ENCODE results near the gene LPO. TPM values are rescaled to one million over a fixed set of nuclear protein-coding genes. Genes with fewer than 3 reads are reported as not detected.
A peak's percentile ranks its signal among the peaks of the same experiment; 100 is the strongest.

LPO gene
- total RNA-seq, 3 donors from 2014 or later: 0.18 TPM; not detected in 2

- H3K36me3 Mint-ChIP-seq (ENCODE audit: insufficient read depth): no peaks in the 10 kb centered on the region
- DNase-seq (no peak), ATAC-seq (no peak)
- H3K27me3 Mint-ChIP-seq (ENCODE audit: low read depth): peaks cover 3% of the 10 kb centered on the region
- H3K9me3 Mint-ChIP-seq: no peaks in the 10 kb centered on the region
- H3K4me1 Mint-ChIP-seq (ENCODE audit: low read depth): peaks cover 7% of the 10 kb centered on the region
- H3K4me3 Mint-ChIP-seq: no peak overlapping the region
Observed at GRCh38 chr17:58272367-58273280, 34.2 kb downstream of the LPO start.

DNA sequence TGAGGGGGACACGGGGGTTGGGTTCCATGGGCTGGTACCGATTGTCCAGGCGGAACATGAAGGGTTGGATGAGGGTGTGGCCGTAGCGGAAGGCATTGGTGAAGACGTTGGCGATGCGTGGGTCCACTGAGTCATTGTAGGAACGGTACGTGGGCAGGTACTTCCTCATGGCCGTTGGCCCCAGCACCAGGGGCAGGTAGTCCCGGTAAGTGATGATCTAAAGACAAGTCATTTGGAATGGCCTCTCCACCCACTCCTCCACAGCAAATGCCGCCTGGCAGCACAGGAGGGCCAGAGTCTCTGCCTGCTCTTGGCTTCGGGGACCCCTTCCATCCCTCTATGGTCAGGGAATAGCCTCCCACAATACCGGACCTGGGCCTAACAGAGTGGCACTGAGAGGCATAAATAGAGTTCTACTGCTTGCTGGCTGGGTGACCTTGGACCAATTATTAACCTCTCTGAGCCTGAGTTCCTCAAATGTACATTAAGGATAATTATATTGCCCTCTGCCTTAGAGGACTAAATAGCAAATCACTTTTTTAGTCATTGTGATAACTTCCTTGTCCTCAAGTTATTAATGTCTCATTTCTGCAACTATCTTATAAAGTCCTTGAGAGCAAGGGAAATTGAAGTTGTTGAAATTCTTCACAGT lies 35.2 kb downstream of the LPO start:
- no peaks in the 10 kb centered on the region for H3K9me3 Mint-ChIP-seq
- peaks cover 6% of the 10 kb centered on the region for H3K27me3 Mint-ChIP-seq (ENCODE audit: low read depth)
- DNase-seq (no peak), ATAC-seq (no peak)
- no peaks in the 10 kb centered on the region for H3K36me3 Mint-ChIP-seq (ENCODE audit: insufficient read depth)
- H3K4me3 Mint-ChIP-seq: no peak overlapping the region
- H3K4me1 Mint-ChIP-seq (ENCODE audit: low read depth): peaks cover 7% of the 10 kb centered on the region

DNA sequence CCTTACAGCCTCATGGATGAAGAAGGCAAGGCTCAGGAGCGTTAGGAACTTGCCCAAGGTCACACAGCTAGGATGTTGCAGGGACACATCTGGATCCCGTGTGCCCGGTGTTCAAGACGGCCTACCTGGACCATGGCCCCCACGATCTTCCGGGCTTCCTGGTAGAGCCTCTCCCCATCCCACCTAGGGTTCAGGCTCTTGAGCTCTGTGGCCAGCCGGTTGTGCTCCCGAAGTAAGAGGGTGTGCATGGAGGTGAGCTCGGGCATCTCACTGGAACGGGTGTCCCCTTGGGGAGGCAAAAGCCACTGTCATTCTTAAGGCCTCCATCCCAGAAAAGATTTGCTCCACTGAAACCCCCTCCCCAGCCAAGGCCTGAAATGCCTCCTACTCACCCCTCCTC lies 37.0 kb downstream of the LPO start:
- Mint-ChIP-seq H3K4me3 (no peak overlapping the region), H3K4me1 (ENCODE audit: low read depth) (peaks cover 7% of the 10 kb centered on the region), H3K27me3 (ENCODE audit: low read depth) (peaks cover 18% of the 10 kb centered on the region), H3K9me3 (no peaks in the 10 kb centered on the region), H3K36me3 (ENCODE audit: insufficient read depth) (no peaks in the 10 kb centered on the region)
- DNase-seq: no peak
- ATAC-seq: no peak

GRCh38 chr17:58276423-58276822 lies 38.0 kb downstream of the LPO start:
- Mint-ChIP-seq H3K9me3 (no peaks in the 10 kb centered on the region), H3K4me3 (no peak overlapping the region), H3K27me3 (ENCODE audit: low read depth) (peaks cover 18% of the 10 kb centered on the region), H3K4me1 (ENCODE audit: low read depth) (peaks cover 7% of the 10 kb centered on the region), H3K36me3 (ENCODE audit: insufficient read depth) (no peaks in the 10 kb centered on the region)
- ATAC-seq (no peak), DNase-seq (no peak)

DNA sequence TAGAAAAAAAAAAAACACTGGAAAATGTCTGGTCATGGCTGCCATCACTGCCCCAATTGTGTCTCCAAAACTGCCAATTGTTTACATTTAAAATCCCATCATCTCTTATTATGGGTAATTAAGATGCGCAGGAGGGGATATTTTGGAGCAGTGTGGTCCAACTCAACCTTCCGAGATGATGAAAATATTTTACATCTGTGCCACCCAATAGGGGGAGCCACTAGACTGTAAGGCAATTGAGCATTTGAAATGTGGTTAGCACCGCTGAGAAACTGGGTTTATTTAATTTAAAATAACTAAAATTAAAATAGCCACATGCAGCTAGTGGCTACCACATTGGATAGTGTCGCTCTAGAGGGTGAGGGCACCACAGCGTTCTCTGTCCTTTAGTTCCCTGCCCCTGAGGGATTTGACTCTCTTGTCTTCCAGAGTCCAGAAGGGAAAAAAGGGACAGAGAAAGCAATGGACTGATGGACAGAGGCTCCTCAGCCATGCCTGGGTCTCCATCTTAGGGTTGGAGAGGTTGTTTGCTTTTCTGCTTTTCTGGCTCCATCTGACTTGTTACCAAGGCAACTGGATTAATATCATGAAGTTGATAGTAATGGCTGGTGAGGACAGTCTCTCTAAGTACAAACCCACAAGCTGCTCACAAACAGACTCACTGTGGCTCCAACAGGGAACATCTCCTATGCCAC lies 38.9 kb downstream of the LPO start:
- H3K9me3 Mint-ChIP-seq: no peaks in the 10 kb centered on the region
- H3K36me3 Mint-ChIP-seq (ENCODE audit: insufficient read depth): no peaks in the 10 kb centered on the region
- ATAC-seq: peak in 1 of 2 donors; percentile 32
- H3K4me1 Mint-ChIP-seq (ENCODE audit: low read depth): peaks cover 7% of the 10 kb centered on the region
- no peak for DNase-seq
- peaks cover 18% of the 10 kb centered on the region for H3K27me3 Mint-ChIP-seq (ENCODE audit: low read depth)
- no peak overlapping the region for H3K4me3 Mint-ChIP-seq

GRCh38 chr17:58277802-58278595 lies 39.6 kb downstream of the LPO start:
- H3K9me3 Mint-ChIP-seq: no peaks in the 10 kb centered on the region
- H3K4me1 Mint-ChIP-seq (ENCODE audit: low read depth): peaks cover 7% of the 10 kb centered on the region
- no peak for ATAC-seq
- no peak for DNase-seq
- no peaks in the 10 kb centered on the region for H3K36me3 Mint-ChIP-seq (ENCODE audit: insufficient read depth)
- no peak overlapping the region for H3K4me3 Mint-ChIP-seq
- H3K27me3 Mint-ChIP-seq (ENCODE audit: low read depth): peaks cover 18% of the 10 kb centered on the region

GRCh38 chr17:58278661-58279015 lies 40.3 kb downstream of the LPO start:
- H3K4me1 Mint-ChIP-seq (ENCODE audit: low read depth): peaks cover 1% of the 10 kb centered on the region
- no peaks in the 10 kb centered on the region for H3K36me3 Mint-ChIP-seq (ENCODE audit: insufficient read depth)
- DNase-seq: no peak
- H3K9me3 Mint-ChIP-seq: no peaks in the 10 kb centered on the region
- H3K4me3 Mint-ChIP-seq: no peak overlapping the region
- peaks cover 18% of the 10 kb centered on the region for H3K27me3 Mint-ChIP-seq (ENCODE audit: low read depth)
- no peak for ATAC-seq

DNA sequence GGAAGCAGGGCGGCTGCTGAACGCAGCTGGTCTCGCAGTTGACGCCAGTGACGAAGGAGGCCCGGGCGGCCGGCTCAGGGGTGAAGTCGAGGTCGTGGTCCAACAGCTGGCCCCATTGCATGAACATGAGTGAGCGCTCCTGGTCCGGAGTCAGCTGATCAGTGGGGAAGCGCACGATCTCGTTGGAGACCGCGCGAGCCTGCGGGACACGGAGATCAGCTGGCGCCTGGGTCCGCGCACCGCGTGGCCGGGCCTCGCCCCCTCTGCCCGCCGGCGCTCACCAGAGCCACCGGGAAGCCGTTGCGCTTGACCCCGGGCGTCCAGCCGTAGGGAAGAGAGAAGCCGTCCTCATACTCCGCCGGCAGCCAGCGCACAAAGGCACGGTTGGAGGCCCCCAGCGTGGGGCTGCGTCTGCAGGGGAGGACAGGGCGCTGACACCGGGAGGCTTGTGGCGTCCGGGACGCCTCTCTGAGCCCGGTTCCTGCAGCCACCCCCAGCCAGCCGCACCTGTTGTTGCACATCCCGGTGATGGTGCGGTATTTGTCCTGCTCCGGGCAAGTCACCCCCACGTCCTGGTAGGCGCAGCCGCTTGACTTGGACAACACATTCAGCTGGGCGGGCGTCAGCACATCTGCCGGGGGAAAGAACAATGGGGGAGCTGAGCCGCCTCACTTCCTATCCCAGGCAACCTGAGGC lies 40.8 kb downstream of the LPO start:
- Mint-ChIP-seq H3K4me3 (no peak overlapping the region), H3K36me3 (ENCODE audit: insufficient read depth) (no peaks in the 10 kb centered on the region), H3K4me1 (ENCODE audit: low read depth) (no peaks in the 10 kb centered on the region), H3K9me3 (no peaks in the 10 kb centered on the region), H3K27me3 (ENCODE audit: low read depth) (peaks cover 18% of the 10 kb centered on the region)
- ATAC-seq (no peak), DNase-seq (no peak)

- H3K4me3 Mint-ChIP-seq: no peak overlapping the region
- DNase-seq (no peak), ATAC-seq (peak in 1 of 2 donors; percentile 12)
- peaks cover 18% of the 10 kb centered on the region for H3K27me3 Mint-ChIP-seq (ENCODE audit: low read depth)
- H3K9me3 Mint-ChIP-seq: no peaks in the 10 kb centered on the region
- no peaks in the 10 kb centered on the region for H3K4me1 Mint-ChIP-seq (ENCODE audit: low read depth)
- no peaks in the 10 kb centered on the region for H3K36me3 Mint-ChIP-seq (ENCODE audit: insufficient read depth)
Observed at GRCh38 chr17:58279736-58280479, 41.5 kb downstream of the LPO start.

- no peak for ATAC-seq
- no peak within 1 kb of the TSS for H3K4me3 Mint-ChIP-seq
- DNase-seq: no peak
- no peaks in the 10 kb centered on the region for H3K9me3 Mint-ChIP-seq
- no peaks in the 10 kb centered on the region for H3K36me3 Mint-ChIP-seq (ENCODE audit: insufficient read depth)
- no peaks in the 10 kb centered on the region for H3K4me1 Mint-ChIP-seq (ENCODE audit: low read depth)
- peaks cover 23% of the 10 kb centered on the region for H3K27me3 Mint-ChIP-seq (ENCODE audit: low read depth)
Observed at GRCh38 chr17:58280480-58281217, 42.3 kb downstream of the LPO start, which contains the start of gene MPO. TSS of gene MPO (minus strand) at chr17:58280935. CDS start at chr17:58280758, 177 bp downstream.

DNA sequence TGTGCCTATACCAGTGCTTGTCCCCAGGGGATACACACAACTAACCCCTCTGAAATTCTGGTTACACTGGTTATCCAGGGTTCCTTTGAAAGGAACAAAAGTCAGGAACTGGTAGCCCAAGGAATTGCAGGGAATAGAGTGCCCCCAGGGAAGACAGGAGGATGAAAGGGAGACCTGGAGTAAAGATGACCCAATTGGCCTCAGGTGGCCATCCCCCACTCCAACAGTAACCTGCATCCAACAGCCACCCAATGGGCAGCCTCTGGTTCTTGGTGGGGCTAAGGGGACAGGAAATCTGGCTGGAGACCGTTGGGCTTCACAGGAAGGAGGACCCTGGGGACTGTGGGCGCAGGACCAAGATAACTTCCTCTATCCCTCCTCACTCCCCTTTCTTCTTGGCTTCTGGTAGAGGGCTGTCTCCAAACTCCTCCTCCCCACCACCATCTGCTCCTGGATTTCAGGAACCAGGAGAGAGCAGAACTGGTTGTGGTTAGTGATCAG lies 43.2 kb downstream of the LPO start:
- Mint-ChIP-seq H3K9me3 (no peaks in the 10 kb centered on the region), H3K4me1 (ENCODE audit: low read depth) (no peaks in the 10 kb centered on the region), H3K4me3 (no peak overlapping the region), H3K27me3 (ENCODE audit: low read depth) (peaks cover 23% of the 10 kb centered on the region), H3K36me3 (ENCODE audit: insufficient read depth) (no peaks in the 10 kb centered on the region)
- DNase-seq (no peak), ATAC-seq (no peak)

- H3K36me3 Mint-ChIP-seq (ENCODE audit: insufficient read depth): no peaks in the 10 kb centered on the region
- DNase-seq (no peak), ATAC-seq (no peak)
- no peak overlapping the region for H3K4me3 Mint-ChIP-seq
- peaks cover 26% of the 10 kb centered on the region for H3K27me3 Mint-ChIP-seq (ENCODE audit: low read depth)
- H3K9me3 Mint-ChIP-seq: no peaks in the 10 kb centered on the region
- H3K4me1 Mint-ChIP-seq (ENCODE audit: low read depth): no peaks in the 10 kb centered on the region
Observed at GRCh38 chr17:58282442-58282841, 44.1 kb downstream of the LPO start.

Measured in activated T-cell treated with anti-CD3 and anti-CD28 coated beads, Interleukin-2, amount 50 U/mL, for 4 hours (primary cell).